WTC11 (cell line): ENCODE results near the gene HDAC8. TPM values are rescaled to one million over a fixed set of nuclear protein-coding genes. Genes with fewer than 3 reads are reported as not detected.

Source experiments
- ATAC-seq: fragments of 200-7000 bp; cut with Tn5 transposase; 2 replicates; pipeline ENCODE4 v1.10.0; 2021; ENCODE audit warnings: mild to moderate bottlenecking, moderate library complexity
- CTCF ChIA-PET: fragments of 300-600 bp; sonication (Branson Sonifier 250); formaldehyde crosslinking; loops from one replicate; lab custom pipeline; 2021; ENCODE audit warnings: antibody characterized with exemption; lab: Charles Lee
- POLR2A ChIA-PET: fragments of 350-600 bp; sonication (Branson Sonifier 250); formaldehyde crosslinking; loops from one replicate; lab custom pipeline; 2021; ENCODE audit warnings: antibody characterized with exemption; lab: Charles Lee
- DNase-seq: peaks from one replicate; pipeline ENCODE4 v3.0.0; 2021; ENCODE audit warnings: low spot score
- H3K27ac Mint-ChIP-seq: 2 replicates; pipeline ENCODE4 v1.8.0; 2021; ENCODE audit warnings: mixed read lengths
- H3K27me3 Mint-ChIP-seq: 2 replicates; pipeline ENCODE4 v1.8.0; 2021; ENCODE audit warnings: low read depth, mild to moderate bottlenecking, moderate library complexity, mixed read lengths
- H3K36me3 Mint-ChIP-seq: 2 replicates; pipeline ENCODE4 v1.8.0; 2021; ENCODE audit warnings: mixed read lengths
- H3K4me1 Mint-ChIP-seq: 2 replicates; pipeline ENCODE4 v1.8.0; 2022; ENCODE audit warnings: mixed read lengths
- H3K4me3 Mint-ChIP-seq: 2 replicates; pipeline ENCODE4 v1.8.0; 2021; ENCODE audit warnings: mild to moderate bottlenecking, moderate library complexity, mixed read lengths
- H3K9me3 Mint-ChIP-seq: 2 replicates; pipeline ENCODE4 v1.8.0; 2021; ENCODE audit warnings: mixed read lengths
- CREM ChIP-seq: sonication (generic); formaldehyde crosslinking; IDR thresholded peaks from 2 replicates; pipeline ENCODE4 v1.8.1; 2022; ENCODE audit warnings: mild to moderate bottlenecking, missing genetic modification reagents, moderate library complexity
- ETV6 ChIP-seq: sonication (generic); formaldehyde crosslinking; IDR thresholded peaks from 2 replicates; pipeline ENCODE4 v1.8.1; 2022; ENCODE audit warnings: mild to moderate bottlenecking, missing genetic modification reagents
- FOXP1 ChIP-seq: sonication (generic); formaldehyde crosslinking; IDR thresholded peaks from 2 replicates; pipeline ENCODE4 v1.8.0; 2022; ENCODE audit warnings: missing genetic modification reagents, mild to moderate bottlenecking, moderate library complexity, borderline replicate concordance
- GRHL2 ChIP-seq: fragments of 250-450 bp; sonication (Bioruptor Pico); IDR thresholded peaks from 2 replicates; pipeline ENCODE4 v1.8.0; 2022; ENCODE audit warnings: mild to moderate bottlenecking, moderate library complexity; ENCODE audit not compliant: insufficient replicate concordance, severe bottlenecking
- IRF2 ChIP-seq: sonication (generic); formaldehyde crosslinking; IDR thresholded peaks from 2 replicates; pipeline ENCODE4 v1.8.0; 2022; ENCODE audit warnings: low read depth, missing genetic modification reagents, borderline replicate concordance
- JAZF1 ChIP-seq: fragments of 250-450 bp; sonication (Bioruptor Pico); IDR thresholded peaks from 2 replicates; pipeline ENCODE4 v1.9.0; 2021; ENCODE audit warnings: moderate library complexity, mild to moderate bottlenecking, inconsistent platforms
- MXD4 ChIP-seq: fragments of 250-450 bp; sonication (Bioruptor Pico); IDR thresholded peaks from 2 replicates; pipeline ENCODE4 v1.8.0; 2021; ENCODE audit warnings: mild to moderate bottlenecking, moderate library complexity, borderline replicate concordance
- NFATC4 ChIP-seq: fragments of 250-450 bp; sonication (Bioruptor Pico); IDR thresholded peaks from 2 replicates; pipeline ENCODE4 v1.9.0; 2021; ENCODE audit warnings: mild to moderate bottlenecking
- NR1H2 ChIP-seq: sonication (generic); formaldehyde crosslinking; IDR thresholded peaks from 2 replicates; pipeline ENCODE4 v1.9.0; 2021; ENCODE audit warnings: mild to moderate bottlenecking, moderate library complexity, missing genetic modification reagents
- OVOL2 ChIP-seq: fragments of 250-450 bp; sonication (Bioruptor Pico); IDR thresholded peaks from 2 replicates; pipeline ENCODE4 v1.9.0; 2021; ENCODE audit warnings: mild to moderate bottlenecking, borderline replicate concordance
- RELA ChIP-seq: sonication (generic); formaldehyde crosslinking; IDR thresholded peaks from 2 replicates; pipeline ENCODE4 v1.8.1; 2022; ENCODE audit warnings: missing genetic modification reagents, mild to moderate bottlenecking, borderline replicate concordance
- TCF7 ChIP-seq: sonication (generic); formaldehyde crosslinking; IDR thresholded peaks from 2 replicates; pipeline ENCODE4 v1.8.0; 2022; ENCODE audit warnings: mild to moderate bottlenecking, low read depth, missing genetic modification reagents, moderate library complexity
- ZBTB43 ChIP-seq: sonication (generic); formaldehyde crosslinking; IDR thresholded peaks from 2 replicates; pipeline ENCODE4 v1.8.1; 2023; ENCODE audit warnings: mild to moderate bottlenecking, missing genetic modification reagents
- ZMAT4 ChIP-seq: fragments of 250-450 bp; sonication (Bioruptor Pico); IDR thresholded peaks from 2 replicates; pipeline ENCODE4 v1.9.0; 2021; ENCODE audit warnings: mild to moderate bottlenecking
- ZNF219 ChIP-seq: sonication (generic); formaldehyde crosslinking; IDR thresholded peaks from 2 replicates; pipeline ENCODE4 v1.8.0; 2023; ENCODE audit warnings: missing genetic modification reagents, mild to moderate bottlenecking, borderline replicate concordance
- ZNF396 ChIP-seq: fragments of 250-450 bp; sonication (Bioruptor Pico); IDR thresholded peaks from 2 replicates; pipeline ENCODE4 v1.8.0; 2021; ENCODE audit warnings: mild to moderate bottlenecking, moderate library complexity, borderline replicate concordance
- total RNA-seq: library from RNA; stranded (reverse); gene quantifications from 3 replicates; pipeline ENCODE4 v1.2.3, GENCODE V29; 2021
- TF ChIP-seq, protein P1 (sequence below): fragments of 250-450 bp; sonication (Bioruptor Pico); IDR thresholded peaks from 2 replicates; pipeline ENCODE4 v1.9.0; 2021; ENCODE audit warnings: moderate library complexity, mild to moderate bottlenecking, inconsistent platforms, borderline replicate concordance
- TF ChIP-seq, protein P2 (sequence below): sonication (generic); formaldehyde crosslinking; IDR thresholded peaks from 2 replicates; pipeline ENCODE4 v1.8.1; 2022; ENCODE audit warnings: mild to moderate bottlenecking, moderate library complexity, missing genetic modification reagents
- TF ChIP-seq, protein P3 (sequence below): fragments of 250-450 bp; sonication (Bioruptor Pico); IDR thresholded peaks from 2 replicates; pipeline ENCODE4 v1.9.0; 2021; ENCODE audit warnings: mild to moderate bottlenecking, borderline replicate concordance

The HDAC8 gene
- total RNA-seq, 1 experiment from 2014 or later = 22.5 TPM

GRCh38 chrX:72304877-72305276 is 267.8 kb downstream of the HDAC8 start (continued):
- TF ChIP-seq NFATC4 (CRISPR knock-in tag) (no peak), OVOL2 (CRISPR knock-in tag) (no peak), NR1H2 (CRISPR knock-in tag) (no peak)

DNA sequence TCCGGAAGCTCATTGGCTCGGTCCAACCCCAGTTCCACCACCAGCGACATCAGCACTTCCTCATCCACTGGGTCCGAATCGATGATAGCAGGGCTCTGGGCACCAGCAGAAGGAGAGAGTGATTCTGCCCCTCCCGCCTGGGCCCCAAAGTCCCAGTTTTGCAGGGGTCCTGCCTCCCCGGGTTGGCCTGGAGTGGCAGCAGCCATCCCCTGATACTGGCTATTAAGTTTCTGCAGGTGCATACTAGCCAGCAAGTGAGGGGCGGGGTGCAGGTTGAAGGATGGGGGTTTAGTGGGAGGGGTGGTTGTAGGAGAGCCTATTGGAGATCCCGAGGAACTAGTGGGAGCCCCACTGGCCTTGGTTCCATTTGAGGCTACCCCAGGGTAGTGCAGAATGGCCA is 270.9 kb downstream of the HDAC8 start:
- Mint-ChIP-seq H3K27me3 (peaks cover 63% of the 10 kb centered on the region), H3K36me3 (no peaks in the 10 kb centered on the region), H3K9me3 (no peaks in the 10 kb centered on the region), H3K4me3 (no peak overlapping the region), H3K27ac (no peak overlapping the region), H3K4me1 (peaks cover 10% of the 10 kb centered on the region)
- DNase-seq = no peak
- TF ChIP-seq ZNF219 (CRISPR knock-in tag) (no peak), ZBTB43 (CRISPR knock-in tag) (no peak), IRF2 (CRISPR knock-in tag) (no peak)
- TF ChIP-seq, protein P1, sequence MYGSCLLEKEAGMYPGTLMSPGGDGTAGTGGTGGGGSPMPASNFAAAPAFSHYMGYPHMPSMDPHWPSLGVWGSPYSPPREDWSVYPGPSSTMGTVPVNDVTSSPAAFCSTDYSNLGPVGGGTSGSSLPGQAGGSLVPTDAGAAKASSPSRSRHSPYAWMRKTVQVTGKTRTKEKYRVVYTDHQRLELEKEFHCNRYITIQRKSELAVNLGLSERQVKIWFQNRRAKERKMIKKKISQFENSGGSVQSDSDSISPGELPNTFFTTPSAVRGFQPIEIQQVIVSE (CRISPR knock-in tag) = no peak
- POLR2A ChIA-PET = no interaction called here
- CTCF ChIA-PET = no interaction called here
- no peak for ATAC-seq

- Mint-ChIP-seq H3K4me1 (peaks cover 10% of the 10 kb centered on the region), H3K9me3 (no peaks in the 10 kb centered on the region), H3K27ac (no peak overlapping the region), H3K4me3 (no peak overlapping the region), H3K36me3 (no peaks in the 10 kb centered on the region), H3K27me3 (peaks cover 51% of the 10 kb centered on the region)
- TF ChIP-seq ZNF396 (no peak), JAZF1 (CRISPR knock-in tag) (no peak), IRF2 (CRISPR knock-in tag) (no peak), ZMAT4 (CRISPR knock-in tag) (no peak), ETV6 (CRISPR knock-in tag) (no peak), GRHL2 (CRISPR knock-in tag) (no peak), RELA (no peak), ZBTB43 (CRISPR knock-in tag) (no peak), MXD4 (CRISPR knock-in tag) (no peak), FOXP1 (no peak), TCF7 (no peak), CREM (CRISPR knock-in tag) (no peak)
- TF ChIP-seq, protein P2, sequence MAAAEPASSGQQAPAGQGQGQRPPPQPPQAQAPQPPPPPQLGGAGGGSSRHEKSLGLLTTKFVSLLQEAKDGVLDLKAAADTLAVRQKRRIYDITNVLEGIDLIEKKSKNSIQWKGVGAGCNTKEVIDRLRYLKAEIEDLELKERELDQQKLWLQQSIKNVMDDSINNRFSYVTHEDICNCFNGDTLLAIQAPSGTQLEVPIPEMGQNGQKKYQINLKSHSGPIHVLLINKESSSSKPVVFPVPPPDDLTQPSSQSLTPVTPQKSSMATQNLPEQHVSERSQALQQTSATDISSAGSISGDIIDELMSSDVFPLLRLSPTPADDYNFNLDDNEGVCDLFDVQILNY = no peak
- TF ChIP-seq, protein P3, sequence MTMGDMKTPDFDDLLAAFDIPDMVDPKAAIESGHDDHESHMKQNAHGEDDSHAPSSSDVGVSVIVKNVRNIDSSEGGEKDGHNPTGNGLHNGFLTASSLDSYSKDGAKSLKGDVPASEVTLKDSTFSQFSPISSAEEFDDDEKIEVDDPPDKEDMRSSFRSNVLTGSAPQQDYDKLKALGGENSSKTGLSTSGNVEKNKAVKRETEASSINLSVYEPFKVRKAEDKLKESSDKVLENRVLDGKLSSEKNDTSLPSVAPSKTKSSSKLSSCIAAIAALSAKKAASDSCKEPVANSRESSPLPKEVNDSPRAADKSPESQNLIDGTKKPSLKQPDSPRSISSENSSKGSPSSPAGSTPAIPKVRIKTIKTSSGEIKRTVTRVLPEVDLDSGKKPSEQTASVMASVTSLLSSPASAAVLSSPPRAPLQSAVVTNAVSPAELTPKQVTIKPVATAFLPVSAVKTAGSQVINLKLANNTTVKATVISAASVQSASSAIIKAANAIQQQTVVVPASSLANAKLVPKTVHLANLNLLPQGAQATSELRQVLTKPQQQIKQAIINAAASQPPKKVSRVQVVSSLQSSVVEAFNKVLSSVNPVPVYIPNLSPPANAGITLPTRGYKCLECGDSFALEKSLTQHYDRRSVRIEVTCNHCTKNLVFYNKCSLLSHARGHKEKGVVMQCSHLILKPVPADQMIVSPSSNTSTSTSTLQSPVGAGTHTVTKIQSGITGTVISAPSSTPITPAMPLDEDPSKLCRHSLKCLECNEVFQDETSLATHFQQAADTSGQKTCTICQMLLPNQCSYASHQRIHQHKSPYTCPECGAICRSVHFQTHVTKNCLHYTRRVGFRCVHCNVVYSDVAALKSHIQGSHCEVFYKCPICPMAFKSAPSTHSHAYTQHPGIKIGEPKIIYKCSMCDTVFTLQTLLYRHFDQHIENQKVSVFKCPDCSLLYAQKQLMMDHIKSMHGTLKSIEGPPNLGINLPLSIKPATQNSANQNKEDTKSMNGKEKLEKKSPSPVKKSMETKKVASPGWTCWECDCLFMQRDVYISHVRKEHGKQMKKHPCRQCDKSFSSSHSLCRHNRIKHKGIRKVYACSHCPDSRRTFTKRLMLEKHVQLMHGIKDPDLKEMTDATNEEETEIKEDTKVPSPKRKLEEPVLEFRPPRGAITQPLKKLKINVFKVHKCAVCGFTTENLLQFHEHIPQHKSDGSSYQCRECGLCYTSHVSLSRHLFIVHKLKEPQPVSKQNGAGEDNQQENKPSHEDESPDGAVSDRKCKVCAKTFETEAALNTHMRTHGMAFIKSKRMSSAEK = no peak
- DNase-seq (no peak), ATAC-seq (no peak)
- ChIA-PET POLR2A (no interaction called here), CTCF (no interaction called here)
These were observed 272.6 kb downstream of the HDAC8 start for GRCh38 chrX:72299891-72300630.
